Memory B cell (primary cell): Measurements from ENCODE around the gene GPC3.

Experiments
- ATAC-seq: fragments of 150-1000 bp; cut with Tn5 transposase; 2 replicates; pipeline ENCODE4 v1.10.0; 2021; ENCODE audit warnings: low read depth, mild to moderate bottlenecking, moderate library complexity
- DNase-seq, 2 donors: peaks; one replicate each; pipeline ENCODE4 v3.0.0; 2022; ENCODE audit warnings: low spot score in 2 of 2
- H3K27ac Mint-ChIP-seq: one replicate; pipeline ENCODE4 v1.8.0; 2022; ENCODE audit warnings: mild to moderate bottlenecking, moderate library complexity, mixed read lengths
- H3K27me3 Mint-ChIP-seq: one replicate; pipeline ENCODE4 v1.8.0; 2022; ENCODE audit warnings: mixed read lengths
- H3K36me3 Mint-ChIP-seq: one replicate; pipeline ENCODE4 v1.8.0; 2022; ENCODE audit warnings: mild to moderate bottlenecking, mixed read lengths
- H3K4me1 Mint-ChIP-seq: one replicate; pipeline ENCODE4 v1.8.0; 2022; ENCODE audit warnings: mixed read lengths
- H3K4me3 Mint-ChIP-seq: one replicate; pipeline ENCODE4 v1.8.0; 2022; ENCODE audit warnings: mild to moderate bottlenecking, moderate library complexity, mixed read lengths
- H3K9me3 Mint-ChIP-seq: one replicate; pipeline ENCODE4 v1.8.0; 2022; ENCODE audit warnings: mixed read lengths

GPC3 gene

DNA sequence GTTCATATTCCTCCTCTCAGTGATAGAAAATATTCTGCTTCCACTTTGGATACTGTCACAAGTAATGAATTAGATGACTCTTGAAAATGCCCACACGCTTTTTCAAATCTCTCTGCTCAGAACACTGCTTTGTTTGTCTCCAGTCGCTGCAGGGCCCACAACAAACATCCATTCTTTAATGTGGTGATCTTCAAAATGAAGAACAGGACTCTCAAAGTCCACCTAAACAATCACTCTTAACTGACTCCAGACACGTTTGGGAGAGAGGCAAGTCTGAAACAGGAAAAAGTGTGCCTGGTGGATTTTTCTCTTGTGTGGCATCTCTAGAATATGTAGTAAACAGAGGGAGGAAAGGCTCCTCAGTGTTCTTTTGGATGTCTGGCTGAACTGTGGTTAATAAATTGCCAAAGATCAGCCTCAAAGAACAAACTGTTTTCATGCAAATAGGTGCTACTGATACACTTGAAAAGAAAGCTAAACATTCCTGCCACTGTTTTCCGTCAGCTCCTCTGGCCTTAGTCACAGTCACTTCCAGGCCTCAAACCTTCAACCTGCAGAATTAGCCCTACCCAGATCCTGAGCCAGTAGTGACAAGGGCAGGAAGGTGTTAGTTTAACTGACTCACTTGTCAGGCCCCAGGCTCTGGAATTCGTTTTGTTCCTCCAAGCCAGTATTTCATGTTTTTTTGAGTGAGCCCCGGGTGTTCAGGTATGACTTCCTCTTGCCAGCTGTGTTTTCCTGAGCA, 310.5 kb downstream of the GPC3 start:
- H3K27me3 Mint-ChIP-seq, result peaks cover 3% of the 10 kb centered on the region
- H3K9me3 Mint-ChIP-seq, result no peaks in the 10 kb centered on the region
- H3K4me3 Mint-ChIP-seq, result no peak overlapping the region
- H3K4me1 Mint-ChIP-seq, result no peaks in the 10 kb centered on the region
- H3K27ac Mint-ChIP-seq, result no peak overlapping the region
- H3K36me3 Mint-ChIP-seq, result no peaks in the 10 kb centered on the region
- DNase-seq, result no peak
- no peak for ATAC-seq

DNA sequence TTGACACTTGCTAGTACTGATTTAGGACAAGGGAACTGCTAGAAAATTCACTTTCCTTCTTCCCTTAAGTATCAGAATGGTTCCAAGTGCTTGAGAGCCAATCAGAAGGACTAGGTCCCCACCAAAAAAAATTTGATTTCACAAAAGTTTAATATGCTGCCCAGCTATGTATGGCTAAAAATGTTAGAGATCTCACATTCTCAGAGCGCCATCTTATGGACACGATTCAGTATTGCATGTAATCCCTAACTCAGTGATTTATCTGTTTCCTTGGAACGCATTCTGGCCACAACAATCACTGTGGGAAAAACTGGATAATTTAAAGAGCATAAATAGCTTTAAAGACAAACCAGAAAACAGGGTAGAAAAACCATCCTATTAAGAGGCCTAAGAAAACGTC, 315.0 kb downstream of the GPC3 start:
- no peak for DNase-seq
- ATAC-seq, result no peak
- H3K4me3 Mint-ChIP-seq, result no peak overlapping the region
- no peaks in the 10 kb centered on the region for H3K9me3 Mint-ChIP-seq
- H3K4me1 Mint-ChIP-seq, result no peaks in the 10 kb centered on the region
- no peak overlapping the region for H3K27ac Mint-ChIP-seq
- H3K36me3 Mint-ChIP-seq, result no peaks in the 10 kb centered on the region
- H3K27me3 Mint-ChIP-seq, result peaks cover 6% of the 10 kb centered on the region

DNA sequence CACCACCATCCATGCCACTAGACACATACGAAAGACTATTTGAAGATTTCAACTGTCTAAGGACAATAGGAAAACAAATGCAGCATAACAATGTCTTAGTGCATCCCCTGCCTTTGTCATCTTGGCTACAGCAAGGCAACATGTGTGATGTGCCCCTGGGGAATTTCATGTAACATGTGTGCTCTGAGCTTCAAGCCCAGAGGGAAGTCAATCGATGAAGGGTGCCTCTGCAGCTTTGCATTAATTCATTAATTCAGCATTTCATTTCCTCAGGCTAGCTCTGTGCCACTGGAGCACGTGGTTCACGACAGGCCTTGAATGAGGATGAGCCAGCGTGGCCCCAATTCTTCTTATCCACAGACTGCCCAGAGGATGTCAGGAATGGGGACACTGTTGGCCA, 316.2 kb downstream of the GPC3 start:
- Mint-ChIP-seq H3K4me1 (no peaks in the 10 kb centered on the region), H3K36me3 (no peaks in the 10 kb centered on the region), H3K9me3 (no peaks in the 10 kb centered on the region), H3K27me3 (peaks cover 6% of the 10 kb centered on the region), H3K27ac (no peak overlapping the region), H3K4me3 (no peak overlapping the region)
- DNase-seq (no peak), ATAC-seq (no peak)

DNA sequence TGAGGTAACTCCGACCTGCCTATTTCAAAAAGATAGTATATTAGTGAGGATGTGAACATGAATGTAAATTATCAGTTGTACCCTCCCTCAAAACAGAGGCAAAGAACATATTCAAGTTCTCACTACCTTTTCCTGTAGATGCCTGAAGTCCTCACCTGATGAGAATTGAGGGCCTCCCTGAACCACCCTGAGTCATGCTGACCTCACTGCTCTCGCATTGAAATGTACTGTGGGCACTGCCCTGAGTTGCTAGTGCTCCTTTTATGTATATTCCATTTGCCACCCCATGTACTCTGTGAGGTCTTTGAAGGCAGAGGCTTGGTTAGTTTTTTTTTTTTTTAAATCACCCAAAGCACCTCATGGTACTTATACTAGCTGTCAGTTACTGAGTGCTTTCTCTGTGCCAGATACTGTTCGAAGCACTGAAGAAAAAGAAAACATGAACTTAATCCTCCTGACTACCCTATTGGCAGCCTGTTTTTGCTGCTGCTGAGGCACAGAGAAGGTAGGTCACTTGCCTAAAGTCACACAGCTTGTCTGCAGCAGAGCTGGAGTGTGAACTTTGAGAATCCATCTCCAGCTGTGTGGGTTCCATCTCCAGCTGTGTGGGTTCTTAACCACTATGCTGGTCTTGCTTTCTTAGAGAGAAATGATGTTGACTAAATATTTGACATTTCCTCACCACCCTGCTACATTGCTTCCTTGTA, 317.0 kb downstream of the GPC3 start:
- Mint-ChIP-seq H3K27ac (no peak overlapping the region), H3K4me3 (no peak overlapping the region), H3K4me1 (no peaks in the 10 kb centered on the region), H3K36me3 (no peaks in the 10 kb centered on the region), H3K9me3 (no peaks in the 10 kb centered on the region), H3K27me3 (peaks cover 6% of the 10 kb centered on the region)
- no peak for ATAC-seq
- no peak for DNase-seq

DNA sequence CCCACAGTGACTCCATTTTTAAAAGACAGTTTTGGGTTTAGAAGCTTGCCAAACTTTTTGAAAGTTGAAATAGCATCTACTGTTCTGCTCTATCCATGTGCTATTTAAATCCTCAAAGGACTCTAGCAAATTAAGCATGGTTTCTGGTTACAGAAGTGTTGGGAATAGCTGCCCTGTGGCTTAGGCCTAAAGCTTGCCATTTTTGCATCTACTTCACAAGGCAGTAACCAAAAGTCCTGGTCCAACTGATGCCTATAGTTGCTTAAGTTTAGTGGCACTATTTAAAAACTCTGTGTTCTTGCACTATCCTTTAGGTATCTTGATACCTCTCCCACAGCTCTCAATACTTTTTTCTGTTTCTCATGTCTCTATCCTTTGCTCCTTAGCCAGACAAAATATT, 319.1 kb downstream of the GPC3 start:
- ATAC-seq, result no peak
- no peak overlapping the region for H3K27ac Mint-ChIP-seq
- H3K4me3 Mint-ChIP-seq, result no peak overlapping the region
- H3K9me3 Mint-ChIP-seq, result no peaks in the 10 kb centered on the region
- no peaks in the 10 kb centered on the region for H3K36me3 Mint-ChIP-seq
- H3K4me1 Mint-ChIP-seq, result no peaks in the 10 kb centered on the region
- H3K27me3 Mint-ChIP-seq, result peaks cover 4% of the 10 kb centered on the region
- no peak for DNase-seq

DNA sequence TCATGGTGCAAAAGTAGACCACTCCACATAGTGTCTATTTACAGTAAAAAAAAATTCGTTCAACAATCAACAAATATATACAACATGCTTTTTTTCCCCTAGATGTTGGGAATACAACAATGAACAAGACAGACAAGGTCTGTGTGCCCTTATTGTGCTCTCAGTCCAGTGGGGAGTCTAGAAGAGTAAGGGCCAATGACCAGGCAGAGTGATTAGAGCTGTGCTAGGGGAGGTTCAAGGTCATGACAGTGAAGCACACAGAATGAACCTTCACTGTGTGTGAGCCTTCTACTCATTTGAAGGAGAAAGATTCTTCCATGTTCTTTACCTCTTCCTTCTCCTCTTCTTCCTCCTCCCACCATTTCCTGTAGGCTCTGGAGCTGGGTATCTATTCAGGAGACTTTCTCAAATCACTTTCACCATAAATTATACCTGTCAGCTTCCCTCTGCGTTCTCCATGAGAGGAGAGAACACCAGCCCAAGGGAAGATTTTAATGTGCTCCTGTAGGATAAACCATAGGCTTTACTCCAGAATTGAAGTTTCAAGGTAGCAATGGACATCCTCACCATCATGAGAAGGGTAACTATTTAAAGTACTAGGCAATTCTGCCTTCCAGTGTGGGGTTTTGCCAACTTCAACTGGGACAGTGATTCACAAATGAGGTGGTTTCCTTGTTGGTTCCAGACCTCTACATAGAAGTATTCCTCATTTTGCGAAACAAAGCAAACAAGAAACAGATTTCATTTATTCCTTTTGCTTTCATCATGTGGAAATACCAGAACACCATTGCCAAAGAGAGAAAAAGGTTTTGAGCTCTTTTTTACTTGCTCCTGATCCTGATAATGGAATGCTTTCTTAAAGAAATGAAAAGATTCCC, 323.2 kb downstream of the GPC3 start:
- no peaks in the 10 kb centered on the region for H3K9me3 Mint-ChIP-seq
- H3K36me3 Mint-ChIP-seq, result no peaks in the 10 kb centered on the region
- DNase-seq, result no peak
- ATAC-seq, result no peak
- peaks cover 3% of the 10 kb centered on the region for H3K27me3 Mint-ChIP-seq
- no peaks in the 10 kb centered on the region for H3K4me1 Mint-ChIP-seq
- H3K27ac Mint-ChIP-seq, result no peak overlapping the region
- no peak overlapping the region for H3K4me3 Mint-ChIP-seq

DNA sequence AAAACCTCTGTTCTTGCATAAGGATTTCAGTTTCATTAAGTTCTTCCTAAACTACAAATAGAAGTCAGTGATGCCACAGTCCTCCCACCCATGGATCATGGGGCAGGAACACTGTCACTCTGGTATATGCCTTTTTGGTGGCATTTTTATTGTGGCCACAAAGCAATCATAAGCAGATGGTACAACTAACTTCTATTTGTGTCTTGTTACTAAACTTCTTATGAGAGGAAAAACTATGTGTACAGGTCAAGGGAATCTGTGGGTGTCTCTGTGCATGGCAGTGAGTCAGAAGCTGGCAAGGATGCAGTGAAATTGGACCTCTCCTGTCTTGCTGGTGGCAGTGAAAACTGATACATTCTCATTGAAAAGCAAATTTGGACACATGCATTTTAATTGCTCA, 325.1 kb downstream of the GPC3 start:
- ATAC-seq (no peak), DNase-seq (no peak)
- Mint-ChIP-seq H3K4me3 (no peak overlapping the region), H3K4me1 (no peaks in the 10 kb centered on the region), H3K36me3 (no peaks in the 10 kb centered on the region), H3K9me3 (no peaks in the 10 kb centered on the region), H3K27ac (no peak overlapping the region), H3K27me3 (peaks cover 3% of the 10 kb centered on the region)

DNA sequence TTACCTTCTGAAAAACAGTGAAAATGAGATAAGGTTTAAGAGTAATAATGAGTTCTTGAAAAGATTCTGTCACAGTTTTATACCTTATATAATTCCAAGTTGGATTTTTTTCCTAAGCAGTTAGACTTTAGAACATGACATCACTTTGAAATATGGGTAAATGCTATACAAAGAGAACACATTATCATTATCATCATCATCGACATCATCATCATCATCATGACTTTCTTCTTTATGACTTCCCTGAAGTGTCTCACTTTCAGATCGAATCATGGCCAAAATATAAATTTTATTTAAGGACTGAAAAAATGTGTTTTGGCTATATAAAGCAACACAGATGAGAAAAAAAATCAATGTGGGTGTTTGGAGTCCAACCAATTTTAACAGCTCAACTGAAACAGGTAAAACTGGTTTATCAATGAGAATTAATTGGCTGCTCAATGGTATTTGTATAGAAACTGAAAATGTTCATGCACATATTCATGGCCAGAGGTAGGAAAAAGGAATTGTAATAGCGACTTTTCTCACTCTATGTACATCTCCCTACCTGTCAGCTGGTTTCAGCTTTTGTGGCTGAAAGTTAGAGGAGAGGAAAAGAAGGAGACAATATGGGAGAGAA, 327.0 kb downstream of the GPC3 start:
- DNase-seq, result no peak
- Mint-ChIP-seq H3K4me3 (no peak overlapping the region), H3K4me1 (no peaks in the 10 kb centered on the region), H3K27me3 (peaks cover 3% of the 10 kb centered on the region), H3K27ac (no peak overlapping the region), H3K9me3 (no peaks in the 10 kb centered on the region), H3K36me3 (no peaks in the 10 kb centered on the region)
- no peak for ATAC-seq

DNA sequence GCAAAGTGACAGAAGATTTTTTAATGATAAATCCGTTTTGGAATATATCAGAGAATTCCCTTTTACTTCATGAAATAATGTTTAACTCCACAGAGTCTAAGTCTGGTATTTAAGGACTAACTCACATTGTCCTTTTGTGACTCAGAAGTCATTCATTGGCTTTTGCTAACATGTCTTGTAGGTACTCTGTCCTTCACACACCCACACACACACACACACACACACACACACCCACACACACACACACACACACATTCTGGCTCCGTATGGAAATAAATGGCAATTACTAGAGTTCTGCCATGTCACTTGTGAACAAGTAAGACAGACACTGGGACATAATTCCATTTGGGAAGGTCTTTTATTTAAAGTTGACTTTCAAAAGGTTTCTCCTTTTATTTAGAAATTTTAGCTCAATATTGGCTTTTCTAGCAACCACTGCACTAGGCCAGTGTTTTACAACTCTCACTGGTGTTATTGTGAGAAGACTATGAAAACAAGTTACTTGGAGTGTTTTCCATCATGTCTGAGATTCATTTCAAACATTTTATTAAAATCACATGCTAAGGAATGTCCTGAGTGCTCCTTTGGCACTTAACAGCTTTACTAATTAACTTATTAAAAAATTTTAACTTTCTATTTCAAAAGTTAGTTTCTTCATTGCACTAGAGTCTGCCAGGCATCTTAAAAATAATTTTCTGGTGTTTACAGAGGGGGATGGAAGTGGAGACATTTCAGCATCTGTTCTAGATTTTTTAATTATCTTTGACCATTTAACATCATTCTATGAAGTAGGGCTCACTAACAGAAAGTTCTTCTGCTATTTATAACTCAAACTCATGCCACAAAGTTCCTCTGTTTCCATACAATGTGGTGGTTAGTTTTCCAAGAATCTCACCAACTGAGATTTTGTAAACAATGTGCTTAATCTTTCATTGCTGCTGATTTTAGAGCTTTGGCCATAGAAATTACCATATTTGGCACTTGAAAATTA, 329.8 kb downstream of the GPC3 start:
- H3K27ac Mint-ChIP-seq, result no peak overlapping the region
- no peaks in the 10 kb centered on the region for H3K9me3 Mint-ChIP-seq
- H3K4me1 Mint-ChIP-seq, result no peaks in the 10 kb centered on the region
- H3K4me3 Mint-ChIP-seq, result no peak overlapping the region
- H3K27me3 Mint-ChIP-seq, result peaks cover 3% of the 10 kb centered on the region
- H3K36me3 Mint-ChIP-seq, result no peaks in the 10 kb centered on the region
- ATAC-seq (no peak), DNase-seq (no peak)

DNA sequence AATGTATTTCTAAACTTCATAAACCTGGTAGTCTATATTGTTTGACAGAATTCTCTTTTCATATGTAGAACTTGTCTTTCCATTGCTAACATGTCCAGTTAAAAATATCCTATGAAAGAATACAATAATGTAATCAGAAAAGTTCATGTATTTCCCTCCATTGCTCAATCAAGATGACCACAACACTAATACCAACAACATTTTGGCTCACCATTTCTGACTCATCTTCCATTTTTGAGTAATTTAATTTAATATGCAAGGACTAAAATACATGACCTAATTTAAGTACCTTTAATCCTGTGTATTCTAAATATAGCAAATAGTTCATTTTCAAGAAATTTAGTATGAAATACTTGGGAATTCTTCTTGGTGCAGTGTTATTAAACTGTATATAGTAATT, 330.6 kb downstream of the GPC3 start:
- Mint-ChIP-seq H3K27ac (no peak overlapping the region), H3K9me3 (no peaks in the 10 kb centered on the region), H3K4me1 (no peaks in the 10 kb centered on the region), H3K4me3 (no peak overlapping the region), H3K27me3 (peaks cover 3% of the 10 kb centered on the region), H3K36me3 (no peaks in the 10 kb centered on the region)
- DNase-seq, result no peak
- no peak for ATAC-seq

DNA sequence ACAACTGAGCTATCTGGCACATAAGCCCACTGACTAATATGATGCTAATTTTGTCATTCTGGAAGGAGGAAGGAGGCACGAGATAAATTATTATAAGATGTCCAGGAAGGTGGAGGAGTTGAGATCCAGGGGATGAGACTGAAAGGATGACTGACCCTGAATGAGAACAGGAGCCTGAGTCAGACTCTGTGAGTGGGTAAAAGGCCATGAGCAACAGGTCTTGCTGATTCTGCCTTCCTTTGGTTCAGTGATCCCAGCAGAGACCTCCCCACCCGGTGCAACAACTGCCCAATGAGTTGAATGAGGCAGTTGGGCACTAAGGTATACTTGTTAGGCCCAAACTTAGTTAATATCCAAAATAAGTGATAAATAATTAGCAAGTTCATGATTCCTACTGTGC, 332.0 kb downstream of the GPC3 start:
- Mint-ChIP-seq H3K27ac (no peak overlapping the region), H3K9me3 (no peaks in the 10 kb centered on the region)

DNA sequence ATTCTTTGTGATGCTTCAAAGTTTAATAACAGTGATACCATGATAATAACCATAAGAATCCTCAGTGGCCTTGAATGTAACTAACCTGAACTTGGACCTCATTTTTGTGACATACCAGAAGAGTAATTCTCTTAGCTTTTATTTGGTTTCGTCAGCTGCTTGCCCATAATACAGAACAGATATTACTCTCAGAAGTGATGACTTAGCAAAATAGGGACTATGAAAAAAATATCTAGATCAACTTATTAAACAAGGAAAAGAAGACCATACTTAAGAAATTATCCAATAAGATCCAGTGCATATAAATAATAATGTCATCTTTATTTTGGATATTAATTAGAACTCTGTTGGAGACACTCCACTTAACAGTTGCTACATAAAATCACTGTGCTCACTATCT, 333.2 kb downstream of the GPC3 start:
- ATAC-seq (no peak), DNase-seq (no peak)
- H3K4me1 Mint-ChIP-seq, result no peaks in the 10 kb centered on the region
- H3K27ac Mint-ChIP-seq, result no peak overlapping the region
- H3K4me3 Mint-ChIP-seq, result no peak overlapping the region
- no peaks in the 10 kb centered on the region for H3K36me3 Mint-ChIP-seq
- peaks cover 2% of the 10 kb centered on the region for H3K27me3 Mint-ChIP-seq
- H3K9me3 Mint-ChIP-seq, result no peaks in the 10 kb centered on the region

More for the DNA sequence above, 332.0 kb downstream of the GPC3 start:
- Mint-ChIP-seq H3K36me3 (no peaks in the 10 kb centered on the region), H3K4me3 (no peak overlapping the region), H3K27me3 (peaks cover 2% of the 10 kb centered on the region), H3K4me1 (no peaks in the 10 kb centered on the region)
- ATAC-seq (no peak), DNase-seq (no peak)

DNA sequence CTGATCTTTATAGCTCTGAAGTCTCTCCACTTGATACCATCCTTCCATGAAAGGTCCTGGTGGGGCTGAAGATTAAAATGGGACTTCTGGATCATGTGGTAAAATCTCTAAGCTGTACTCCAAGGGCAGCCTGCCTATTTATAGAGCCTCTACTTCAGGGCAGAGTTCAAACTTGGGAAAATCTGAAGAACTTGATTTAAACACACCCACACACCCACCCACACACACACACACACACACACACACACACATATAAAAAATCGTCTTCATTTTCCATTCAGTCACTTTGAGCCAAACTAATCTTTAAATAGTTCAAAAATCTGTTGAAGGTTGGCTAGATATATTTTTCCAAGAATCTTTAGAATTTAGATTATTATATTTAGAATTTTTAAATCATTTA, 335.2 kb downstream of the GPC3 start:
- Mint-ChIP-seq H3K4me3 (no peak overlapping the region), H3K27ac (no peak overlapping the region), H3K4me1 (no peaks in the 10 kb centered on the region), H3K9me3 (no peaks in the 10 kb centered on the region), H3K27me3 (peaks cover 2% of the 10 kb centered on the region), H3K36me3 (no peaks in the 10 kb centered on the region)
- no peak for ATAC-seq
- no peak for DNase-seq
